ENCODE measurements around the gene GCK.

The GCK gene

GRCh38 chr7:44189286-44189992 lies at the start of gene GCK:
GCK (minus strand) TSS chr7:44189439; CDS start chr7:44188953, 486 bp downstream.
- DNase-seq (ENCODE audit: low spot score): no peak

- DNase-seq (ENCODE audit: low spot score): no peak
Measured at GRCh38 chr7:44238116-44238695, 49.0 kb upstream of the GCK start.

- DNase-seq (ENCODE audit: low spot score): no peak
Measured at GRCh38 chr7:44237696-44238095, 48.5 kb upstream of the GCK start.

GRCh38 chr7:44236333-44236728 lies 47.1 kb upstream of the GCK start:
- DNase-seq (ENCODE audit: low spot score): no peak

GRCh38 chr7:44235582-44236332 lies 46.5 kb upstream of the GCK start:
- no peak for DNase-seq (ENCODE audit: low spot score)

GRCh38 chr7:44235066-44235465 lies 45.8 kb upstream of the GCK start:
- DNase-seq (ENCODE audit: low spot score): no peak

GRCh38 chr7:44232901-44233715 lies 43.9 kb upstream of the GCK start:
- no peak for DNase-seq (ENCODE audit: low spot score)

GRCh38 chr7:44232396-44232795 lies 43.2 kb upstream of the GCK start:
- DNase-seq (ENCODE audit: low spot score): no peak

GRCh38 chr7:44231088-44231487 lies 41.8 kb upstream of the GCK start:
- no peak for DNase-seq (ENCODE audit: low spot score)

GRCh38 chr7:44230286-44230685 lies 41.0 kb upstream of the GCK start:
- no peak for DNase-seq (ENCODE audit: low spot score)

GRCh38 chr7:44229546-44230105 lies 40.4 kb upstream of the GCK start:
- no peak for DNase-seq (ENCODE audit: low spot score)

- no peak for DNase-seq (ENCODE audit: low spot score)
Measured at GRCh38 chr7:44228571-44229350, 39.5 kb upstream of the GCK start.

- DNase-seq (ENCODE audit: low spot score): no peak
Measured at GRCh38 chr7:44227911-44228310, 38.7 kb upstream of the GCK start.

GRCh38 chr7:44226396-44226753 lies 37.1 kb upstream of the GCK start:
- no peak for DNase-seq (ENCODE audit: low spot score)

GRCh38 chr7:44225566-44226395 lies 36.5 kb upstream of the GCK start:
- DNase-seq (ENCODE audit: low spot score): no peak

GRCh38 chr7:44224974-44225565 lies 35.8 kb upstream of the GCK start:
- DNase-seq (ENCODE audit: low spot score): no peak

GRCh38 chr7:44224080-44224973 lies 35.1 kb upstream of the GCK start:
- DNase-seq (ENCODE audit: low spot score): no peak

GRCh38 chr7:44223362-44224079 lies 34.3 kb upstream of the GCK start:
- DNase-seq (ENCODE audit: low spot score): no peak
